ENCODE data around the gene TOP2B. TPM values are rescaled to one million over a fixed set of nuclear protein-coding genes. Genes with fewer than 3 reads are reported as not detected.

TOP2B gene
- total RNA-seq, 2 donors from 2014 or later: 71.2 to 85.9 TPM

GRCh38 chr3:25683882-25684281, 19.2 kb upstream of the TOP2B start:
- H3K27me3 Mint-ChIP-seq: peaks cover 4% of the 10 kb centered on the region
- no peak overlapping the region for H3K27ac Mint-ChIP-seq
- H3K9me3 Mint-ChIP-seq: no peaks in the 10 kb centered on the region
- no peaks in the 10 kb centered on the region for H3K36me3 Mint-ChIP-seq (ENCODE audit: low read depth)
- no peak for ATAC-seq (replicated peaks)
- H3K4me1 Mint-ChIP-seq: no peaks in the 10 kb centered on the region
- no peak overlapping the region for H3K4me3 Mint-ChIP-seq

GRCh38 chr3:25683410-25683809, 18.7 kb upstream of the TOP2B start:
- Mint-ChIP-seq H3K4me1 (no peaks in the 10 kb centered on the region), H3K27ac (no peak overlapping the region), H3K36me3 (ENCODE audit: low read depth) (no peaks in the 10 kb centered on the region), H3K27me3 (no peaks in the 10 kb centered on the region), H3K4me3 (no peak overlapping the region), H3K9me3 (no peaks in the 10 kb centered on the region)
- no peak for ATAC-seq (replicated peaks)

GRCh38 chr3:25679642-25680302, 15.1 kb upstream of the TOP2B start:
- H3K4me1 Mint-ChIP-seq: no peaks in the 10 kb centered on the region
- H3K27me3 Mint-ChIP-seq: peaks cover 8% of the 10 kb centered on the region
- H3K27ac Mint-ChIP-seq: no peak overlapping the region
- no peaks in the 10 kb centered on the region for H3K36me3 Mint-ChIP-seq (ENCODE audit: low read depth)
- no peaks in the 10 kb centered on the region for H3K9me3 Mint-ChIP-seq
- H3K4me3 Mint-ChIP-seq: no peak overlapping the region
- no peak for ATAC-seq (replicated peaks)

- no peak for ATAC-seq (replicated peaks)
- H3K4me3 Mint-ChIP-seq: no peak overlapping the region
- H3K9me3 Mint-ChIP-seq: no peaks in the 10 kb centered on the region
- H3K36me3 Mint-ChIP-seq (ENCODE audit: low read depth): no peaks in the 10 kb centered on the region
- no peak overlapping the region for H3K27ac Mint-ChIP-seq
- H3K4me1 Mint-ChIP-seq: no peaks in the 10 kb centered on the region
- peaks cover 8% of the 10 kb centered on the region for H3K27me3 Mint-ChIP-seq
These were observed 14.5 kb upstream of the TOP2B start for GRCh38 chr3:25679166-25679565.

GRCh38 chr3:25678581-25678980, 13.9 kb upstream of the TOP2B start:
- Mint-ChIP-seq H3K27ac (no peak overlapping the region), H3K36me3 (ENCODE audit: low read depth) (no peaks in the 10 kb centered on the region), H3K4me1 (no peaks in the 10 kb centered on the region), H3K4me3 (no peak overlapping the region), H3K9me3 (no peaks in the 10 kb centered on the region), H3K27me3 (peaks cover 8% of the 10 kb centered on the region)
- no peak for ATAC-seq (replicated peaks)

GRCh38 chr3:25677121-25677520, 12.4 kb upstream of the TOP2B start:
- no peaks in the 10 kb centered on the region for H3K36me3 Mint-ChIP-seq (ENCODE audit: low read depth)
- no peaks in the 10 kb centered on the region for H3K4me1 Mint-ChIP-seq
- no peak overlapping the region for H3K27ac Mint-ChIP-seq
- H3K9me3 Mint-ChIP-seq: no peaks in the 10 kb centered on the region
- ATAC-seq (replicated peaks): no peak
- peaks cover 8% of the 10 kb centered on the region for H3K27me3 Mint-ChIP-seq
- H3K4me3 Mint-ChIP-seq: no peak overlapping the region

- Mint-ChIP-seq H3K9me3 (no peaks in the 10 kb centered on the region), H3K36me3 (ENCODE audit: low read depth) (no peaks in the 10 kb centered on the region), H3K27me3 (peaks cover 8% of the 10 kb centered on the region), H3K4me1 (no peaks in the 10 kb centered on the region), H3K27ac (no peak overlapping the region), H3K4me3 (no peak overlapping the region)
- ATAC-seq (replicated peaks): no peak
These were observed 10.0 kb upstream of the TOP2B start for GRCh38 chr3:25674670-25675069.

GRCh38 chr3:25673738-25674298, 9.1 kb upstream of the TOP2B start:
- H3K9me3 Mint-ChIP-seq: no peaks in the 10 kb centered on the region
- no peak overlapping the region for H3K4me3 Mint-ChIP-seq
- no peak for ATAC-seq (replicated peaks)
- no peaks in the 10 kb centered on the region for H3K36me3 Mint-ChIP-seq (ENCODE audit: low read depth)
- no peaks in the 10 kb centered on the region for H3K4me1 Mint-ChIP-seq
- peaks cover 8% of the 10 kb centered on the region for H3K27me3 Mint-ChIP-seq
- no peak overlapping the region for H3K27ac Mint-ChIP-seq

- ATAC-seq (replicated peaks): peak; percentile 47
- H3K9me3 Mint-ChIP-seq: no peaks in the 10 kb centered on the region
- H3K27ac Mint-ChIP-seq: peak overlapping the region; percentile 99
- peak overlapping the region; percentile 96 for H3K4me3 Mint-ChIP-seq
- no peaks in the 10 kb centered on the region for H3K27me3 Mint-ChIP-seq
- H3K36me3 Mint-ChIP-seq (ENCODE audit: low read depth): peaks cover 18% of the 10 kb centered on the region
- peaks cover 16% of the 10 kb centered on the region for H3K4me1 Mint-ChIP-seq
These were observed 891 bp upstream of the TOP2B start for GRCh38 chr3:25665315-25666280.

- Mint-ChIP-seq H3K9me3 (no peaks in the 10 kb centered on the region), H3K27me3 (no peaks in the 10 kb centered on the region), H3K4me1 (peaks cover 23% of the 10 kb centered on the region), H3K4me3 (peak overlapping the region; percentile 96), H3K36me3 (ENCODE audit: low read depth) (peaks cover 18% of the 10 kb centered on the region), H3K27ac (peak overlapping the region; percentile 99)
- ATAC-seq (replicated peaks): peak; percentile 46
These were observed 567 bp downstream of the TOP2B start for GRCh38 chr3:25663869-25664811.

- Mint-ChIP-seq H3K27me3 (no peaks in the 10 kb centered on the region), H3K27ac (peak overlapping the region; percentile 90), H3K9me3 (no peaks in the 10 kb centered on the region), H3K4me1 (peaks cover 28% of the 10 kb centered on the region), H3K4me3 (peak overlapping the region; percentile 96), H3K36me3 (ENCODE audit: low read depth) (peaks cover 18% of the 10 kb centered on the region)
- ATAC-seq (replicated peaks): peak; percentile 13
These were observed 1.3 kb downstream of the TOP2B start for GRCh38 chr3:25663347-25663868.

GRCh38 chr3:25662736-25663320, 1.9 kb downstream of the TOP2B start:
- Mint-ChIP-seq H3K36me3 (ENCODE audit: low read depth) (peaks cover 18% of the 10 kb centered on the region), H3K4me3 (peak overlapping the region; percentile 96), H3K27ac (peak overlapping the region; percentile 90), H3K27me3 (no peaks in the 10 kb centered on the region), H3K9me3 (no peaks in the 10 kb centered on the region), H3K4me1 (peaks cover 28% of the 10 kb centered on the region)
- no peak for ATAC-seq (replicated peaks)

- H3K4me1 Mint-ChIP-seq: peaks cover 34% of the 10 kb centered on the region
- H3K27ac Mint-ChIP-seq: no peak overlapping the region
- H3K36me3 Mint-ChIP-seq (ENCODE audit: low read depth): peaks cover 26% of the 10 kb centered on the region
- H3K4me3 Mint-ChIP-seq: peak overlapping the region; percentile 96
- no peak for ATAC-seq (replicated peaks)
- H3K9me3 Mint-ChIP-seq: no peaks in the 10 kb centered on the region
- no peaks in the 10 kb centered on the region for H3K27me3 Mint-ChIP-seq
These were observed 2.8 kb downstream of the TOP2B start for GRCh38 chr3:25661694-25662437.
